HL-60 (cell line): ENCODE results near the gene AVPR2.

Experiments used
- DNase-seq, 2 experiments: peaks; one replicate each; pipeline ENCODE4 v3.0.0-alpha.2; 2010 to 2020; ENCODE audit warnings: low read depth in 1 of 2, low spot score in 1 of 2
- H3K27ac ChIP-seq: fragments of 250-450 bp; sonication (Bioruptor Pico); replicated peaks from 2 replicates; pipeline ENCODE4 v1.5.1; 2020; ENCODE audit warnings: mild to moderate bottlenecking, moderate library complexity
- H3K27me3 ChIP-seq: fragments of 250-450 bp; sonication (Bioruptor Pico); 2 replicates; pipeline ENCODE4 v1.5.1; 2021; ENCODE audit warnings: mild to moderate bottlenecking, moderate library complexity; ENCODE audit not compliant: insufficient read depth, poor library complexity, severe bottlenecking
- H3K4me3 ChIP-seq: replicated peaks from 2 replicates; pipeline ENCODE4 v1.5.1; 2011; ENCODE audit warnings: mild to moderate bottlenecking, control low read depth, low read length; ENCODE audit not compliant: insufficient read depth
- CTCF ChIP-seq: IDR thresholded peaks from one replicate; pipeline ENCODE4 v1.5.1; 2011; ENCODE audit warnings: low read length, control low read depth, inconsistent platforms; ENCODE audit not compliant: insufficient read depth
- GABPA ChIP-seq: IDR thresholded peaks from 2 replicates; pipeline ENCODE4 v1.6.1; 2012; ENCODE audit warnings: low read depth
- POLR2AphosphoS5 ChIP-seq: IDR thresholded peaks from 2 replicates; pipeline ENCODE4 v1.6.1; 2012; ENCODE audit warnings: low read depth
- REST ChIP-seq: IDR thresholded peaks from 2 replicates; pipeline ENCODE4 v1.6.1; 2012; ENCODE audit warnings: low read depth; ENCODE audit not compliant: insufficient replicate concordance
- SPI1 ChIP-seq: IDR thresholded peaks from 2 replicates; pipeline ENCODE4 v1.6.1; 2012; ENCODE audit warnings: low read depth, mild to moderate bottlenecking, borderline replicate concordance

The AVPR2 gene

GRCh38 chrX:153903238-153903980 is 1.1 kb upstream of the AVPR2 start:
- Histone ChIP-seq H3K27me3 (no peaks in the 10 kb centered on the region), H3K27ac (peak overlapping the region; percentile 57), H3K4me3 (no peak overlapping the region)
- TF ChIP-seq CTCF (no peak), GABPA (no peak), POLR2AphosphoS5 (peak; percentile 69)
- peak in 1 of 2 experiments; percentile 53 for DNase-seq

- peak; percentile 65 for TF ChIP-seq POLR2AphosphoS5
- no peak for TF ChIP-seq GABPA
- H3K27me3 ChIP-seq, result no peaks in the 10 kb centered on the region
- no peak overlapping the region for H3K4me3 ChIP-seq
- H3K27ac ChIP-seq, result no peak overlapping the region
- no peak for DNase-seq
Observed at GRCh38 chrX:153905481-153906095, 1.1 kb downstream of the AVPR2 start.

GRCh38 chrX:153906126-153906917 is 1.8 kb downstream of the AVPR2 start:
- H3K27ac ChIP-seq, result no peak overlapping the region
- no peaks in the 10 kb centered on the region for H3K27me3 ChIP-seq
- H3K4me3 ChIP-seq, result no peak overlapping the region
- peak; percentile 11 to 32 for DNase-seq
- TF ChIP-seq GABPA, result no peak
- TF ChIP-seq POLR2AphosphoS5, result peak; percentile 43

GRCh38 chrX:153907456-153907855 is 3.0 kb downstream of the AVPR2 start:
- DNase-seq, result no peak
- TF ChIP-seq SPI1, result no peak
- TF ChIP-seq GABPA, result no peak
- TF ChIP-seq POLR2AphosphoS5, result no peak
- no peak for TF ChIP-seq CTCF
- no peak for TF ChIP-seq REST
- Histone ChIP-seq H3K27ac (no peak overlapping the region), H3K27me3 (no peaks in the 10 kb centered on the region), H3K4me3 (no peak overlapping the region)

- no peaks in the 10 kb centered on the region for H3K27me3 ChIP-seq
- DNase-seq, result no peak
- TF ChIP-seq POLR2AphosphoS5, result no peak
- TF ChIP-seq CTCF, result no peak
- TF ChIP-seq SPI1, result no peak
- no peak for TF ChIP-seq REST
- no peak for TF ChIP-seq GABPA
- H3K4me3 ChIP-seq, result no peak overlapping the region
- no peak overlapping the region for H3K27ac ChIP-seq
Observed at GRCh38 chrX:153908219-153908860, 3.9 kb downstream of the AVPR2 start.
